ENCODE measurements around the gene ARL5B.

ARL5B gene

GRCh38 chr10:18703521-18703920 lies 44.3 kb downstream of the ARL5B start:
- no peak for TF ChIP-seq ZNF366 (tag by site-specific recombination; conservative IDR thresholded peaks at IDR 0.05)
- no peak for TF ChIP-seq TCF7L2 (IDR thresholded peaks at IDR 0.05; ENCODE audit: borderline replicate concordance, low read depth, low read length)
- TF ChIP-seq ZBTB48 (tag by site-specific recombination; IDR thresholded peaks at IDR 0.05): no peak
- no peak for TF ChIP-seq ZNF560 (tag by site-specific recombination; IDR thresholded peaks at IDR 0.05; ENCODE audit: borderline replicate concordance)
- Histone ChIP-seq H3K27ac (ENCODE audit: extremely low read depth, low read depth, low read length) (no peak overlapping the region), H3K4me3 (ENCODE audit: low read depth, low read length) (no peak overlapping the region), H3K4me1 (ENCODE audit: control insufficient read depth, insufficient read depth, low read length) (no peaks in the 10 kb centered on the region), H3K36me3 (ENCODE audit: control insufficient read depth in 2 of 2, insufficient read depth in 1 of 2, low read length in 2 of 2) (no peaks in the 10 kb centered on the region), H3K9me3 (ENCODE audit: control insufficient read depth, insufficient read depth, low read depth, low read length) (no peaks in the 10 kb centered on the region)
- ChIA-PET CTCF (no interaction called here), POLR2A (no interaction called here)

GRCh38 chr10:18710201-18710653 lies 51.0 kb downstream of the ARL5B start:
- POLR2A ChIA-PET: no interaction called here

More at GRCh38 chr10:18710201-18710653, 51.0 kb downstream of the ARL5B start:
- Histone ChIP-seq H3K9me3 (ENCODE audit: control insufficient read depth, insufficient read depth, low read depth, low read length) (no peaks in the 10 kb centered on the region), H3K4me3 (ENCODE audit: low read depth, low read length) (no peak overlapping the region), H3K36me3 (ENCODE audit: control insufficient read depth in 2 of 2, insufficient read depth in 1 of 2, low read length in 2 of 2) (no peaks in the 10 kb centered on the region), H3K27ac (ENCODE audit: extremely low read depth, low read depth, low read length) (no peak overlapping the region), H3K4me1 (ENCODE audit: control insufficient read depth, insufficient read depth, low read length) (0 out of 2 replicates have a peak, but pooled peaks cover 3% of the 10 kb centered on the region)
- TF ChIP-seq OSR2 (tag by site-specific recombination; IDR thresholded peaks at IDR 0.05) (no peak), HOXC10 (CRISPR knock-in tag; IDR thresholded peaks at IDR 0.05) (no peak), ZNF664 (tag by site-specific recombination; IDR thresholded peaks at IDR 0.05) (no peak), ZNF501 (tag by site-specific recombination; IDR thresholded peaks at IDR 0.05) (no peak), ZNF544 (tag by site-specific recombination; IDR thresholded peaks at IDR 0.05) (no peak), ZNF792 (tag by site-specific recombination; IDR thresholded peaks at IDR 0.05) (no peak), ZNF514 (tag by site-specific recombination; IDR thresholded peaks at IDR 0.05) (no peak), ZNF529 (tag by site-specific recombination; IDR thresholded peaks at IDR 0.05; ENCODE audit: insufficient replicate concordance) (no peak), ZBTB49 (tag by site-specific recombination; IDR thresholded peaks at IDR 0.05; ENCODE audit: low read depth) (no peak), PRDM2 (tag by site-specific recombination; IDR thresholded peaks at IDR 0.05; ENCODE audit: borderline replicate concordance) (no peak), ZNF24 (tag by site-specific recombination; IDR thresholded peaks at IDR 0.05) (no peak), ZNF571 (tag by site-specific recombination; IDR thresholded peaks at IDR 0.05) (no peak), TRIM28 (IDR thresholded peaks at IDR 0.05; ENCODE audit: borderline replicate concordance, low read length) (no peak), ZNF426 (tag by site-specific recombination; IDR thresholded peaks at IDR 0.05) (no peak), ZNF169 (tag by site-specific recombination; IDR thresholded peaks at IDR 0.05) (no peak), ZSCAN5A (tag by site-specific recombination; IDR thresholded peaks at IDR 0.05) (no peak), ZNF626 (tag by site-specific recombination; IDR thresholded peaks at IDR 0.05) (no peak), ZBTB10 (tag by site-specific recombination; IDR thresholded peaks at IDR 0.05) (no peak), ZFP3 (tag by site-specific recombination; IDR thresholded peaks at IDR 0.05; ENCODE audit: low read depth) (no peak), ZNF548 (tag by site-specific recombination; IDR thresholded peaks at IDR 0.05) (no peak)
- CTCF ChIA-PET: no interaction called here

Measured in HEK293 (cell line).